ENCODE measurements around the gene TMED10. TPM values are rescaled to one million over a fixed set of nuclear protein-coding genes. Genes with fewer than 3 reads are reported as not detected.

The TMED10 gene
- polyA plus RNA-seq, 6 donors from 2014 or later: 228 to 283 (median 252) TPM

DNA sequence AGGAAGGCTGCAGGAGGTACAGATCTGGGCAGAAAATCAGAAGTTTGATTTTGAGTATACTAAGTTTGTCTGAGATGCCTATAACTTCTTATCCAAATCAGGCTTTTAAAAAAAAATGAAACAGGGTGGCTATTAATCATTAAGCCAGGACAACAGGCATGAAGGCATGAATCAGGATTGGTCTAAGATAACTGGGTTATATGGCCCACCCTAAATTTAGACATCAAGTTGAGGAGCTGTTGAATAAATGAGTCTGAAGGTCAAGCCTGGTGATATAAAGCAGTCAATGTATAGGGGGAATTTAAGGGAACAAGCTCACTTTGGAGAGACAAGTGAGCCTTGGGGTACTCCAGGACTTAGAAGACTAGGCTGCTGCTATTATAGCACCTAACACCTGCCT lies 78.2 kb downstream of the TMED10 start:
- no peaks in the 10 kb centered on the region for H3K9me3 Mint-ChIP-seq
- no peaks in the 10 kb centered on the region for H3K27me3 Mint-ChIP-seq
- no peak overlapping the region for H3K27ac Mint-ChIP-seq
- peaks cover 3 to 13% (median 10%) of the 10 kb centered on the region in 3 donors for H3K4me1 Mint-ChIP-seq
- H3K4me3 Mint-ChIP-seq: no peak overlapping the region
- H3K36me3 Mint-ChIP-seq: peaks cover 25 to 35% of the 10 kb centered on the region in 2 donors
- ATAC-seq (ENCODE audit: low read depth in 2 of 2) (no peak), DNase-seq (no peak)

DNA sequence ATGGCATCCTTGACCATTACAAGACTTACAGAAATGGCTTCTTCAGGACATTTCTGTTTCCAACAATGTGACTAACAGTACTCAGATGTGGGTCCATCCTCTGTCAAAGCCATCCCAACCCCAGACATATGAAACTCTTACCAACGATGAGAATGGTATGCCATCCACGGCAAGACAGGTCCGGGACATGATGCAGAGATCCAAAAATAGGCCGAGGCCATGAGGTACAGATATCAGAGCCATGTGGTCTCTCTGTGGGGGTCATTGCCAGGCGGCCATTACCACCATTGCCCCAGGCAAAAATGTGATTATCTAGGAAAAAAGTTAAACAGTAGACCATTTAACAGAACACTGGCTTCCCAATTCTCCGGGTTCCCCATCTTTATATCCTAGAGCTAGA lies 79.5 kb downstream of the TMED10 start:
- no peak for DNase-seq
- H3K9me3 Mint-ChIP-seq: no peaks in the 10 kb centered on the region
- no peaks in the 10 kb centered on the region for H3K27me3 Mint-ChIP-seq
- peak overlapping the region in 1 of 6 donors; percentile 27 for H3K27ac Mint-ChIP-seq
- H3K4me1 Mint-ChIP-seq: peaks cover 3 to 13% (median 10%) of the 10 kb centered on the region in 3 donors
- H3K36me3 Mint-ChIP-seq: peaks cover 25 to 31% of the 10 kb centered on the region in 2 donors
- ATAC-seq (ENCODE audit: low read depth in 2 of 2): no peak
- no peak overlapping the region for H3K4me3 Mint-ChIP-seq

DNA sequence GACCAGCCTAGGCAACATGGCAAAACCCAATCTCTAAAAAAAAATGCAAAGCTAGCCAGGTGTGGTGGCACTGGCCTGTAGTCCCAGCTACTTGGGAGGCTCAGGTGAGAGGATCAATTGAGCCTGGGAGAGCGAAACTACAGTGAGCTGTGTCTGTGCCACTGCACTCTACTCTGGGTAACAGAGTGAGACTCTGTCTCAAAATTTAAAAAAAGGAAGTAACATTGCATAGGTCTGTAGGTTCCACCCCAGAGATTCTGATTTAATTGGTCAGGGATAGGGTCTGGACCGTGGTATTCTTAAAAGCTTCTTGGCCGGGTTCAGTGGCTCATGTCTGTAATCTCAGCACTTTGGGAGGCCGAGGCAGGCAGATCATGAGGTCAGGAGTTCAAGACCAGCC lies 80.7 kb downstream of the TMED10 start:
- peaks cover 3 to 13% (median 10%) of the 10 kb centered on the region in 3 donors for H3K4me1 Mint-ChIP-seq
- H3K27me3 Mint-ChIP-seq: no peaks in the 10 kb centered on the region
- ATAC-seq (ENCODE audit: low read depth in 2 of 2) (peak; percentile 67 to 71), DNase-seq (no peak)
- H3K9me3 Mint-ChIP-seq: no peaks in the 10 kb centered on the region
- peaks cover 25 to 28% of the 10 kb centered on the region in 2 donors for H3K36me3 Mint-ChIP-seq
- no peak overlapping the region for H3K4me3 Mint-ChIP-seq
- peak overlapping the region in 3 of 6 donors; percentile 18 to 76 (median 42) for H3K27ac Mint-ChIP-seq

DNA sequence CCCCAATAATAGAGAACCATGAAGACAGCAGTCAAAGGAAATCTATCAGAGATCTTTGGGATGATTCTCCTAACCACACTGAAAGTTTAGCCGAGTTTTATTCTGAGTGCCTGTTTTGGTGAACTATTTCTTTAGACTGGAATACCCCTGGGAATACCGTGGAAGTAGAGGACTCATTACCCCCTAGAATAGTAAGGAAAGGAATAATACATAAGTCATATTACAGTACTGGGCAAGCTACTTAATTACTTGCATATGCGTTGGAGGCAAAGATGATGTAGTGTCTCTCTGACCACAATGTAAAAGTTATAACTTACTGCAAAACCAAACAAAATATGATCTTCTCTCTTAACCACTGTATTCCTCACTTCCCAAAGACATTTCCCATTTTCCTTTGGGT lies 81.5 kb downstream of the TMED10 start:
- Mint-ChIP-seq H3K27ac (no peak overlapping the region), H3K9me3 (no peaks in the 10 kb centered on the region), H3K27me3 (no peaks in the 10 kb centered on the region), H3K4me1 (peaks cover 3 to 13% (median 10%) of the 10 kb centered on the region in 3 donors), H3K36me3 (peaks cover 23 to 25% of the 10 kb centered on the region in 2 donors), H3K4me3 (no peak overlapping the region)
- ATAC-seq (ENCODE audit: low read depth in 2 of 2): no peak
- no peak for DNase-seq

DNA sequence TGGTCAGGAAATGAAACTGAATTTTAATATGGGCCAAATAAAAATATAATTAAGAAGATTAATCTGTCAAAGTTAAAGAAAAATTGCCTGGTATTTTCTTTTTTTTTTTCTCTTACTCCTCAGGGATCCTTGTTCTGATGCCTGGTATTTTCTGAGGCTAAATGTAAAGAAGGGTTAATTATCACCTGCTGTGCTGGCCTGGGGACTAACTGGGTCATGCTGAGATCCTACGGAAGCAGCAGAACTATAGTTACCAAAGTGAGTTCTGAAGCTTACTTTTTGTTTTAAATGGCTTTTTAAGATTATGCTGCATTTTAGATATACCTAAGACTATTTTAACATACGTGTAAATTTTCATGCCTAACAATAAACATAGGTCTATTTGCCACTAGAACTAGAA lies 83.7 kb downstream of the TMED10 start:
- DNase-seq (no peak), ATAC-seq (ENCODE audit: low read depth in 2 of 2) (no peak)
- no peaks in the 10 kb centered on the region for H3K27me3 Mint-ChIP-seq
- no peak overlapping the region for H3K4me3 Mint-ChIP-seq
- peaks cover 0 to 13% (median 7%) of the 10 kb centered on the region in 3 donors for H3K4me1 Mint-ChIP-seq
- no peaks in the 10 kb centered on the region for H3K9me3 Mint-ChIP-seq
- H3K27ac Mint-ChIP-seq: no peak overlapping the region
- peaks cover 8 to 11% of the 10 kb centered on the region in 2 donors for H3K36me3 Mint-ChIP-seq

DNA sequence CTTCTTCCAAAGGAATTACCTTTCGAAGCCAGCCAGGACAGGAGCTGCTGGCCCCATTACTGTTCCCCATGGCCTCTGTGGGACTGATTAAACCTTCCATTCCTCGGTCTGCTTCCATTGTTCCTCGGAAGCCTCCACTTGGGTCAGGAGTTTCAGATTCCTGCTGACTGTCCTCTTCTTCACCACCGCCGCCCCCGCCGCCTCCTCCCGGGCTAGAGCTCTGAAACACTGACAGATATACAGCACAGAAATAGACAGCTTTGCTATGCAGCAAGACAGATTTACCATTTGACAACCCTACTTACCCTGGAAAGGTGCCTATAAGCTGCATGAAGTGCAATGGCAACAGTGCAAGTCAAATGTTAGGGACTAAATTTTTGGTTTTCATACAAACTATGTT lies 85.2 kb downstream of the TMED10 start:
- Mint-ChIP-seq H3K27ac (no peak overlapping the region), H3K27me3 (no peaks in the 10 kb centered on the region), H3K36me3 (peaks cover 0 to 9% of the 10 kb centered on the region in 2 donors), H3K9me3 (no peaks in the 10 kb centered on the region), H3K4me1 (peaks cover 0 to 13% (median 6%) of the 10 kb centered on the region in 3 donors), H3K4me3 (peak overlapping the region in 1 of 8 donors; percentile 29)
- ATAC-seq (ENCODE audit: low read depth in 2 of 2) (no peak), DNase-seq (no peak)

DNA sequence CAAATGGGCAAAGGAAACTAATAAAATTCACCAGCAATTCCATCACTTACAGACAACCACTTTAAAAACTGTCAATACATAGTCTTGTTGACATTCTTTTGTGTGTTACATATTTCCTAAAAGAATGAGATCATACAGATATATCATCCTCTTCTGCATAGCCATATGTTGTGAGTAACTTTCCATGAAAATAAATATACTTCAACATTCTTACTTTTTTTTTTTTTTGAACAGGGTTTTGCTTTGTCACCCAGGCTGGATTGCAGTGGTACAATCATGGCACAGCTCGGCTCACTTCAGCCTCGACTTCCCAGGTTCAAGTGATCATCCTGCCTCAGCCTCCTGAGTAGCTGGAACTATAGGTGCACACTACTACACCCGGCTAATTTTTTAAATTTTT lies 86.1 kb downstream of the TMED10 start:
- Mint-ChIP-seq H3K9me3 (no peaks in the 10 kb centered on the region), H3K36me3 (peaks cover 0 to 11% of the 10 kb centered on the region in 2 donors), H3K27ac (no peak overlapping the region), H3K4me3 (no peak overlapping the region), H3K4me1 (peaks cover 0 to 6% (median 0%) of the 10 kb centered on the region in 3 donors), H3K27me3 (no peaks in the 10 kb centered on the region)
- ATAC-seq (ENCODE audit: low read depth in 2 of 2) (no peak), DNase-seq (no peak)

DNA sequence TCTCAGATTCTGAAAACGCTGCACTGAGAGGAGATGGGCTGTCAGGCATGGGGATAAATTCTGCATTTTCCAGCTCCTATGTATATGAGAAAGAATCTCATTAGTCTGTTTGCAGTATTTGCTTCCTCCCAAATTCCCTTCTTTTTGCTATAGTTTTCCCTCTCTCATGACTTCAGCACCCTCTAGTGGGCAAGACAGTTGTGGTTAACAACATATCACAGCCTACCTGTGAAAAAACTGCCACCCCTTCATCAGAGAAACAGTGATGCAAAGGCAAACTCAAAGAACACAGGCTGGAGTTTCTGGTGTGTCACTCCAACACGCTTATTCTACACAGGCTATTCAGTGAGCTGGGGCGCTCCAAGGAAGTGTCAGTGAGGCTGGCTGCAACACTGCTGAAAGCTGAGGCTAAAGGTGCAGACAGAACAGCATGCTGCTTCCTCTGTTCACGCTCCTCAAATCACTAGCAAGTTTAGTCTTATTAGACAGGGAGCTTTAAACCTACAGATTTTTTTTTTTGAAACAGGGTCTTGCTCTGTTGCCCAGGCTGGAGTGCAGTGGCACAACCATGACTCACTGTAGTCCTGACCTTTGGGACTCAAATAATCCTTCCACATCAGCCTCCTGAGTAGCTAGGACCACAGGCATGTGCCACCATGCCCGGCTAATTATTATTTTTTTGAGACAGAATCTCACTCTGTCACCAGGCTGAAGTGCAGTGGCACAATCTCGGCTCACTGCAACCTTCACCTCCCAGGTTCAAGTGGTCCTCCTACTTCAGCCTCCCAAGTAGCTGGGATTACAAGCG lies 87.6 kb downstream of the TMED10 start:
- peaks cover 13% of the 10 kb centered on the region in 2 donors for H3K36me3 Mint-ChIP-seq
- peak overlapping the region in 1 of 6 donors; percentile 62 for H3K27ac Mint-ChIP-seq
- DNase-seq (peak; percentile 20), ATAC-seq (ENCODE audit: low read depth in 2 of 2) (peak; percentile 28 to 55)
- H3K27me3 Mint-ChIP-seq: no peaks in the 10 kb centered on the region
- H3K9me3 Mint-ChIP-seq: no peaks in the 10 kb centered on the region
- H3K4me3 Mint-ChIP-seq: no peak overlapping the region
- H3K4me1 Mint-ChIP-seq: no peaks in the 10 kb centered on the region

DNA sequence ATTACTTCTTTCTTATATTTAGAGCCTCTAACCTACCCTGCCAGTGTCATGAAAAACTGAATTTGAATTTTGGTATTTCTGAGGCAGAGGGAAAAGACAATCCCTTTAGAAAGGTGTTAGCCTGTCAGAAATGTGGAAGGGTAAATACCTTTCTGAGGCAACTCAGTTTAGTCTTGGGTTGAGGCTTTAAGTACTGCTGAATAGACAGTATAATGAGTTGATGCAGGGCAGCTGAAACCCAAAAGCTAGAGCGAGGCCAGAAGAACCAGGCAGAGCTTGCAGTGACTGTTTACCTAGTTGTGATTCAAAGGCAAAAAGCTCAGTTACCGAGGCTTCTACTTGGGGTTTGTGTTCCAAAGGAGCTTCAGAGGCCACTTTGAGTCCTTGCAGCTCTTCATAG lies 88.3 kb downstream of the TMED10 start:
- DNase-seq (no peak), ATAC-seq (ENCODE audit: low read depth in 2 of 2) (no peak)
- Mint-ChIP-seq H3K4me1 (no peaks in the 10 kb centered on the region), H3K9me3 (no peaks in the 10 kb centered on the region), H3K27ac (no peak overlapping the region), H3K36me3 (peaks cover 12 to 15% of the 10 kb centered on the region in 2 donors), H3K27me3 (no peaks in the 10 kb centered on the region), H3K4me3 (no peak overlapping the region)

DNA sequence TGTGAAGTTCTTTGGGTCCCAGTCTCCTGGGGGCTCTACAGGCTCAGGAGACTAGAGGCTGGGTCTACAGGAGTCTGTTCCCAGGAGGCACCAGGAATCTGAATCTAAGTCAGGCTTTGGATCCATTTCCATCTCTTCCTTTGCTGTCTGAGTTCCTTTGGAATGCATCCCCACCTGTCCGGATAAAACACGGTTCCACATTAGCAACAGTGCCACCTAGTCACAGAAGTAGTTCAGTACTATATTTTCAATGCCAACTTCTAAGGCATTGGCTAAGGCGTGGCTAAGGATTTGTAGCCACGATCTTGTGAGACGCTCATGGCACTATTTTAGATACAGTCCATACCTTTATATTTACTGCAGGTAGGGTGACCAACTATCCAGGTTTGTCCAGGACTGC lies 91.9 kb downstream of the TMED10 start:
- Mint-ChIP-seq H3K27ac (no peak overlapping the region), H3K27me3 (no peaks in the 10 kb centered on the region)

DNA sequence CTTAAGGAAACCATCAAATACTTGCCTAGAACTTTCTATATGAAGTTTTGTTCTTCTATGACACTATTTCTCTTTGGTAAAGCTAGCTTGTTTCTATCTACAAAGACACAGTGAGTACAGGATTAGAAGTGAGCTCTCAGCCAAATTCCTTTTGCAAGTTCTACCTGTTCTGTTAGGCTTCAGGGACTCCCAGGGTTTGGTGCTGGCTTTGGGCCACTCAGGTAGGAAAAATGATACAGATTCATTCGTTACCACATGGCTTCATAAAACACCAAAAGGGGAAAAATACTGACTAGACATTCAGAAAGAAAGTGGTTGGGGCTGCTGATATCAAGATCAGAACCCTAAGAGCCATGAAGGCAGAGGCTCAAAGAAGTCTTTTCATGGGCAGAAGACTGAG lies 93.1 kb downstream of the TMED10 start:
- H3K27me3 Mint-ChIP-seq: no peaks in the 10 kb centered on the region
- H3K9me3 Mint-ChIP-seq: no peaks in the 10 kb centered on the region
- peaks cover 9 to 15% of the 10 kb centered on the region in 2 donors for H3K36me3 Mint-ChIP-seq

More for the DNA sequence above, 91.9 kb downstream of the TMED10 start:
- DNase-seq (no peak), ATAC-seq (ENCODE audit: low read depth in 2 of 2) (no peak)
- no peak overlapping the region for H3K4me3 Mint-ChIP-seq
- no peaks in the 10 kb centered on the region for H3K9me3 Mint-ChIP-seq
- no peaks in the 10 kb centered on the region for H3K4me1 Mint-ChIP-seq
- peaks cover 12 to 15% of the 10 kb centered on the region in 2 donors for H3K36me3 Mint-ChIP-seq

DNA sequence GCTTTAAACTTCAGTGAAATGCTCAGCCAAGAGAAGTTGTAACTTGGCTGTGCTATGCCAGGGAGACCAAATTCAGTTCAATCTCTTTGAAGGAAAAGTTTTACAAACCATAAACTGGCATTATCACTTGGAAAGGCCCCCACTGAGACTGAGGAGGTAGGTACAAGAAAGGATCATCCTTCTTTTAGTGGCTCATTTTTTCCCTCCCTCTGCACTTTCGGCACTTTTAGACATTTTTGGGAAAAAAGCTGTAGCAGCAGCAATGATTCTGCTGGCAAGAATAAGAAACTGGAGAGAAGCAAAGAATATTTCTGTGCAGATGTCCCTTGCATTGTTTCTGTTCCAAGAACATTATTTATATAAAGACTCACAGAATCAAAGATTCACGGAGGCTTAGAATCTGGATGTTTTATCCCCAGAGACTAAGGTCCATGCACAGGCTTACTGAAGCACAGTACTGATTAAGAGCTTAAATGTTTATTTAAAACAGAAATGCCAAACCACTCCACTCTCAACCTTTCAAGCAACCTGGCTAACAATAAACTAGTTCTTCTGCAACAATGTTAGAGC lies 94.7 kb downstream of the TMED10 start:
- H3K9me3 Mint-ChIP-seq: no peaks in the 10 kb centered on the region

More for the DNA sequence above, 93.1 kb downstream of the TMED10 start:
- no peak overlapping the region for H3K4me3 Mint-ChIP-seq
- DNase-seq: no peak
- H3K4me1 Mint-ChIP-seq: no peaks in the 10 kb centered on the region
- H3K27ac Mint-ChIP-seq: peak overlapping the region in 1 of 6 donors; percentile 33
- no peak for ATAC-seq (ENCODE audit: low read depth in 2 of 2)

More for the DNA sequence above, 94.7 kb downstream of the TMED10 start:
- H3K4me1 Mint-ChIP-seq: no peaks in the 10 kb centered on the region
- ATAC-seq (ENCODE audit: low read depth in 2 of 2) (no peak), DNase-seq (no peak)
- H3K27me3 Mint-ChIP-seq: no peaks in the 10 kb centered on the region
- no peak overlapping the region for H3K27ac Mint-ChIP-seq
- H3K36me3 Mint-ChIP-seq: peaks cover 9 to 15% of the 10 kb centered on the region in 2 donors
- no peak overlapping the region for H3K4me3 Mint-ChIP-seq
